Germinal center (tissue), 1 donor: ENCODE results near the gene MRPS33.
"Not testable (repeated sequence)": the region's sequence is repeated elsewhere in the genome, so short reads cannot be mapped to it uniquely, and the experiment has no call there.

ENCODE experiments used
- DNase-seq: peaks from one replicate; pipeline ENCODE4 v3.0.0; 2012; ENCODE audit warnings: mixed read lengths, low spot score

MRPS33 gene

GRCh38 chr7:141014524-141015395 lies at the start of gene MRPS33:
Gene MRPS33, minus strand, starts transcription at chr7:141014952. Its CDS starts 4,319 bp downstream, at chr7:141010633.
- peak; percentile 96 for DNase-seq

GRCh38 chr7:141057788-141058187 lies 43.0 kb upstream of the MRPS33 start:
- no peak for DNase-seq

- no peak for DNase-seq
Measured at GRCh38 chr7:141055146-141055545, 40.4 kb upstream of the MRPS33 start.

- DNase-seq: no peak
Measured at GRCh38 chr7:141053626-141054025, 38.9 kb upstream of the MRPS33 start.

DNA sequence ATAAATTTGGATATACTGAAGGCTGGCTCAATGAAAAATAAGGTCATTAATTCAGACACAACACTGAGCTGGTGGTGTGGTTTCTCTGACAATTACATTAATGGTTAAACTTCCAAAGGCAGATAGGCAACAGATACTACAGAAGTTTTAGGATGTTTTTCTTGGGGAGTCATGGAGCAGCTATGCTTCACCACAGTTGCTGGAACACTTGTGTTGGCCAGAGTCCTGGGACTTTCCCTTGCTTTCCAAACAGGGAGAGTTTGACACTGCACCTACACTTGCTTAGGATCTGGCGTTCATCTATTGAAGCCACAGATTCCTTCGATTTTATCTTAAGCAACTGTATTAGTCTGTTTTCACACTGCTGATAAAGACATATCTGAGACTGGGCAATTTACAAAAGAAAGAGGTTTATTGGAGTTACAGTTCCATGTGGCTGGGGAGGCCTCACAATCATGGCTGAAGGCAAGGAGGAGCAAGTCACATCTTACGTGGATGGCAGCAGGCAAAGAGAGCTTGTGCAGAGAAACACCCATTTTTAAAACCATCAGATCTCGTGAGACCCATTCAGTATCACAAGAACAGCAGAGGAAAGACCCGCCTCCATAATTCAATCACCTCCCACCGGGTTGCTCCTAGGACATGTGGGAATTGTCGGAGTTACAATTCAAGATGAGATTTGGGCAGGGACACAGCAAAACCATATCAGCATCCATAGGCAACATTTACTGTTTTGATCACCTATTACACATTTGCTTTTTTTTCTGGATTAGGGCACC lies 31.3 kb upstream of the MRPS33 start:
- DNase-seq: no peak

DNA sequence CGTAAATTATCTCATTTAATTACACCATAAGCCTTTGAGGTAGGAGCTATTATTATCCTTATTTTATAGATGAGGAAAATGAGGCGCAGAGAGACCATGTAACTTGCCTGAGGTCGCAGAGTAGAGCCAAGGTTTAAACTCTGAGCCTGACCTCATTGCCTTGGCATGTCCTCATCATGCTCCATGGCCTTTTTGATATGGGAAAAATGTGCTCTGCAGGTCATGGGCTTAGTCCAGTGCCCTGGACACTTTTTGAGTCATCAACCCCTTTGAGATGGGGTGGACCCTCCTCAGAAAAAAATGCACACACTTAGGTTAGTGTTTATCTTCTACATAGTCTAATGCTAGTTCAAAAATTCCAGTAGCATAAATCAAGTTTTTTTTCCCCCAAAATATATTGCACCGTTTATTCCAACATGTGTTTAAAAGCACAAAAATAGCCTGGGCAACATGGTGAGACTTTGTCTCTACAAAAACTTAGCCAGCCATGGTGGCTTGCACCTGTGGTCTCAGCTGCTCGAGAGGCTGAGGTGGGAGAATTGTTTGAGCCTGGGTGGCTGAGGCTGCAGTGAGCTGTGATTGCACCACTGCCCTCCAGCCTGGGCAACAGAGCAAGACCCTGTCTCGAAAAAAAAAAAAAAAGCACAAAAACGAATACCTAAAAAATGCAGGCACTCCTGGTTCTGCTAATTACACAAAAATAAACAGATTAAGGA lies 30.5 kb upstream of the MRPS33 start:
- DNase-seq: no peak

DNA sequence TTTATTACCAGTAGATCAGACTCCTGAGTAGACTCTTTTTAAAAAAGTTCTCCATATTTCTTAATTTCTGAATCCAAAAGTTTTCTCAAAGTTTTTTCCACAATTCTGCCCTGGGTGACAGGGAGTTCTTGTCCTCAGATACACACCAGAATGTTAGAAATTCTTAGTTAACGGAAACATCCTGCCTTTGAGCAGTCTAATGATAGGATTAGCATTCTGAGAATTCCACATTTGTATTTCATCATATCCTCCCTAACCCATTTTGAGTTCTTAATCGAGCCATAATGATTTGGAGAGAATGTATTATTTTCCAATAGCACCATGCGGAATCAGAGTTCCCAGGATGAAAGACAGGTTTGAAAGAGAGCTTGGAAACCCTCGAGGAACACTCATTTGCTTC lies 28.9 kb upstream of the MRPS33 start:
- no peak for DNase-seq

GRCh38 chr7:141042222-141043193 lies 27.8 kb upstream of the MRPS33 start:
- no peak for DNase-seq

DNA sequence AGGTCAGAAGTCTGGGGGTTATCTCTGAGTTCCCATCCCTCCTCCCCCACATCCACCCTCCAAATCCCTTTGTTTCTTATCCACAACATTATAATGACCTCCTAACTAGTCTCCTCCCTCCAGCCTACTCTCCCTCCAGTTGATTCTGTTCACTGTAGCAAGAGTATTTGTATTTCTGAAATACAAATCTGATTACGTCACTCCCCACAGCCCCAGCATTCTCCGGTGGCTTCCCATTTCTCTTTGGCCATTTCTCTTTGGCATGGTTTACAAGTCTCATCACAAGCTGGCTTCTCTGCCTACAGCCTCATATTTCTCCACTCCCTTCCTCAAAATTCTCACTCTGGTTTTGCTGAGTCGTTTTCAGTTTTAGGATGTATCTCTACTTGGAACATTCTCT lies 24.6 kb upstream of the MRPS33 start:
- no peak for DNase-seq

- DNase-seq: not testable (repeated sequence)
Measured at GRCh38 chr7:141038100-141038499, 23.3 kb upstream of the MRPS33 start.

DNA sequence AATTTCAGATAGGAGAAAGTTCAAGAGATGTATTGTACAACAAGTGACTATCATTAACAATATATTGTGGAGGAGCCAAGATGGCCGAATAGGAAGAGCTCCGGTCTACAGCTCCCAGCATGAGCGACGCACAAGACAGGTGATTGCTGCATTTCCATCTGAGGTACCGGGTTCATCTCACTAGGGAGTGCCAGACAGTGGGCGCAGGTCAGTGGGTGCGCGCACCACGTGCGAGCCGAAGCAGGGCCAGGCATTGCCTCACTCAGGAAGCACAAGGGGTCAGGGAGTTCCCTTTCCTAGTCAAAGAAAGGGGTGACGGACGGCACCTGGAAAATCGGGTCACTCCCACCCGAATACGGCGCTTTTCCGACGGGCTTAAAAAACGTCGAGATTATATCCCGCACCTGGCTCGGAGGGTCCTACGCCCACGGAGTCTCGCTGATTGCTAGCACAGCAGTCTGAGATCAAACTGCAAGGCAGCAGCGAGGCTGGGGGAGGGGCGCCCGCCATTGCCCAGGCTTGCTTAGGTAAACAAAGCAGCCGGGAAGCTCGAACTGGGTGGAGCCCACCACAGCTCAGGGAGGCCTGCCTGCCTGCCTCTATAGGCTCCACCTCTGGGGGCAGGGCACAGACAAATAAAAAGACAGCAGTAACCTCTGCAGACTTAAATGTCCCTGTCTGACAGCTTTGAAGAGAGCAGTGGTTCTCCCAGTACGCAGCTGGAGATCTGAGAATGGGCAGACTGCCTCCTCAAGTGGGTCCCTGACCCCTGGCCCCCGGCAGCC lies 18.0 kb upstream of the MRPS33 start:
- not testable (repeated sequence) for DNase-seq

- DNase-seq: no peak
Measured at GRCh38 chr7:141028767-141029166, 14.0 kb upstream of the MRPS33 start.

GRCh38 chr7:141027043-141027442 lies 12.3 kb upstream of the MRPS33 start:
- DNase-seq: no peak

- DNase-seq: no peak
Measured at GRCh38 chr7:141024668-141025067, 9.9 kb upstream of the MRPS33 start.

GRCh38 chr7:141023295-141023694 lies 8.5 kb upstream of the MRPS33 start:
- DNase-seq: no peak

DNA sequence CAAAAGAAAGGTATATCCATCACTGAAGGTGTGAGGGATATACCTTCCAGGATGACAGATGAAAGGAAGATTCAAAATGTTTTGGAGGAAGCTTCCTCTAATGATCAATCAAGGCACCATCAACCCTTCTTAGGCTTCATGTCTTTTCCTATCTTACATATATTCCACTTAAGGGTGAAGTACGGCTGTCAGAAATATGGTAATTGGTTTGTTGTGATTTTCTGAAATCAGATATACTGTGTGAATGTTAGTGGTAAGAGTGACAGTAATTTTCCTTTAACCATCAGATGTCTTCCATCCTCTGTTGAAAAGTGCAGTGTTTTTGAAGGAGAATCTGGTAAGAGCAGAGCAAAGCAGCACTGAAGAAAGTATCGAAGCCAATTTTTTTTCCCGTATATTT lies 2.8 kb upstream of the MRPS33 start:
- no peak for DNase-seq

DNA sequence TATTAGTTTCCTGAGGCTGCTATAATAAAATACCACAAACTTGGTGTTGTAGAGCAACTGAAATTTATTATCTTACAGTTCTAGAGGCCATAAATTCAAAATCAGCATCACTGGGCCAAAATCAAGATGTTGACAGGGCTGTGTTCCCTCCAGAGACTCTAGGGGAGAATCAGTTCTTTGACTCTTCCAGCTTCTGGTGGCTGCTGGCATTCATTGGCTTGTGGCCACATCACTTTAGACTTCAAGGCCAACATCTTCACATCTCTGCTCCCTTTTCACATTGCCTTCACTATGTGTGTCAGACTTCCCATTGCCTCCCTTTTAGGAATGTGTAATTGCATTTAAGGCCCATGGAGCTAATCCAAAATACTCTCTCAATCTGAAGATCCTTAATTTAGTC lies 1.6 kb upstream of the MRPS33 start:
- DNase-seq: no peak

GRCh38 chr7:141014125-141014523 lies 628 bp downstream of the MRPS33 start:
- peak; percentile 22 for DNase-seq

DNA sequence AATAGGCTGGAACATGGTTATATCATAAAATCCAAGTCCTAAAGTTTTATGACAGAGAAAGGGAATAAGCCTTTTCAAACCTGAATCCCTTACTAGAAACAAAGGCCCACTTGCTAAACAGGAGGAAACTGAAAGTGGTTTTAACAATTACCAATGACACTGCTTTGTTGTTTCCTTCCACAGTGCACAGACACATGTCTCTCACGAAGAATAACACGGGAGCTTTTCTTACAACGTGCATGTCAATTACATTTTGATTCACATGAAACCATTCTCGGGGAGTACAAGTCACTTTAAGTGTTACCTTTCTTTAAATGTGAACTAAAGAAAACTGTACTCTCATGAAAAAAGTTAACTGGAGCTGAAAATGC lies 1.4 kb downstream of the MRPS33 start:
- no peak for DNase-seq

- DNase-seq: no peak
Measured at GRCh38 chr7:141012696-141013344, 1.9 kb downstream of the MRPS33 start.
